HL-60/S4 (cell line): ENCODE results near the gene DCAF15.

ENCODE experiments used
- in situ Hi-C: fragments of 300-500 bp; cut with MboI; formaldehyde crosslinking; loops from 2 replicates; pipeline ENCODE4 v1.14.3; 2022; ENCODE audit warnings: low sequenced_read_pairs

The DCAF15 gene

DNA sequence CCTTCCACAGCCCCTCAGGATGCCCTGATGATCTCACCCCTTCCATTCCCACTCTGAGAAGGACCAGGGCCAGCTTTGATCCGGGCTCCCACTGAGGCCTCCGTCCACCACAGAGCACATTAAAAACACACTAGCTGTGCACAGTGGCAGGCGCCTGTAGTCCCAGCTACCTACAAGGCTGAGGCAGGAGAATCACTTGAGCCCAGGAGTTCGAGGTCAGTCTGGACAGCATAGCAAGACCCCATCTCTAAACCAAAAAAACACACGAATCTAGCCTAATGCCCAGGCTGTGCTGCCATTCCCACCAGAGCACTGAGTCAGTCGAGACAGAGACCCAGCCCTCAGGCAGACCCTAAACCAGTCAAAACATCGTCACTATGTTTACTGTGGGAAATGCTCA is 39.7 kb downstream of the DCAF15 start:
- in situ Hi-C loops = no loop called here

DNA sequence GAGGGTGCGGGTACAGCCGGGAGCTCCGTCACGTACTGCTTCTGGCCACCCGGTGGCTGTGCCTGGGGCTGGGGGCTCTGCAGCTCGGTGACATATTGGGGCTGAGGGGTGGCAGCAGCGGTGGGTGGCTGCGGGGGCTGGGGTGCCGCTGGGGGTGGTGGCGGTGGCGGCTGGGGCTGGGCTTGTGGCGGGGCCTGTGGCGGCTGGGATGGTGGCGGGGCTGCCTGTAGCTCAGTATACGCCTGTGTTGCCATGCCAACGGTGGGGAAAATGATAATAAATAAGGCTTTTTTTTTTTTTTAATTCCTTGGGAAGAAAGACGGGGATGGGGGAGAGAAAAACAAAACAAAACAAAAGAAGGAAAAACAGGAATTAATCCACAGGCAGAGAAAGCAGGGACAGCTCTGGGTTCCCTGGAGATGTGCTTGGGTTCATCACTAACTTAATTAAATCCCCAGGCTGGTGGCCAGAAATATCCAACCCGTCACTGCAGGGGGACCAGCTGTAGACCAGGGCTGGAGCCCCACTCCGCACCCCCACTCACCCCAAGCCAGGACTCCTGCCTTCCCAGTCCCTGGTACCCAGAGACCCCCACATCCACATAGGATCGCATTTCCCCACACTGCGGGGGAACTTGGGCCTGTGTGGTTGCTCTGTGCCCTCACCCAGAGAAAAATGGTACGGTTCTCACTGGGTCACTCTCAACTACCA is 41.4 kb downstream of the DCAF15 start:
- in situ Hi-C loops = no loop called here

DNA sequence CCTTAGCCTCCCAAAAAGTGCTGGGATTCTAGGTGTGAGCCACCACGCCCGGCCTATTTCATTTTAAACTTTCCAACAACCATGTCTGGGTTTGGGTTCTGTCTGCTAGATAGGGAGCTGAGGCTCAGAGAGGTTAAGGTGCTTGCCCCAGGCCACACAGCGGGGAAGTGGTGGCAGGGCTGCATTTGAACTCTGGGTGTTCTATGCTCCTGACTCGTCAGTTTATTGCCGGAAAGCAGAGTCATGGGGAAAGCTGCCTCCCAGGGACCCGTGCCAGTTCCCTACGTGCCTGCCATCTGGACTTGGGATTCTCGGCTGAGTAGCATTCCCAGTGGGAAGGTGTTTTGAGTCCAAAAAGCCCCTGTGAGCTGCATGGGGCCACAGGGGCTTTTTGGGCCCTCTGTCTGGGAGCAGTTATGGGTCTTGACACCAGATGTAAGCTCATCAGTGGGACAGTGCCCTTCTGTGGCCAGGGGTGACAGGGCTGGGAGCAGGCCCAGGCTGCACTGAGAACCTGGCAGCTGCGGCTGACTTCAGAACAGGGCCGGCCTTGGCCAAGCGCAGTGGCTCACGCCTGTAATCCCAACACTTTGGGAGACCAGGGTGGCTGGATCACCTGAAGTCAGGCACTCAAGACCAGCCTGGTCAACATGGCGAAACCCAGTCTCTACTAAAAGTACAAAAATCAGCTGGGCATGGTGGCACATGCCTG is 42.9 kb downstream of the DCAF15 start:
- in situ Hi-C loops = no loop called here

DNA sequence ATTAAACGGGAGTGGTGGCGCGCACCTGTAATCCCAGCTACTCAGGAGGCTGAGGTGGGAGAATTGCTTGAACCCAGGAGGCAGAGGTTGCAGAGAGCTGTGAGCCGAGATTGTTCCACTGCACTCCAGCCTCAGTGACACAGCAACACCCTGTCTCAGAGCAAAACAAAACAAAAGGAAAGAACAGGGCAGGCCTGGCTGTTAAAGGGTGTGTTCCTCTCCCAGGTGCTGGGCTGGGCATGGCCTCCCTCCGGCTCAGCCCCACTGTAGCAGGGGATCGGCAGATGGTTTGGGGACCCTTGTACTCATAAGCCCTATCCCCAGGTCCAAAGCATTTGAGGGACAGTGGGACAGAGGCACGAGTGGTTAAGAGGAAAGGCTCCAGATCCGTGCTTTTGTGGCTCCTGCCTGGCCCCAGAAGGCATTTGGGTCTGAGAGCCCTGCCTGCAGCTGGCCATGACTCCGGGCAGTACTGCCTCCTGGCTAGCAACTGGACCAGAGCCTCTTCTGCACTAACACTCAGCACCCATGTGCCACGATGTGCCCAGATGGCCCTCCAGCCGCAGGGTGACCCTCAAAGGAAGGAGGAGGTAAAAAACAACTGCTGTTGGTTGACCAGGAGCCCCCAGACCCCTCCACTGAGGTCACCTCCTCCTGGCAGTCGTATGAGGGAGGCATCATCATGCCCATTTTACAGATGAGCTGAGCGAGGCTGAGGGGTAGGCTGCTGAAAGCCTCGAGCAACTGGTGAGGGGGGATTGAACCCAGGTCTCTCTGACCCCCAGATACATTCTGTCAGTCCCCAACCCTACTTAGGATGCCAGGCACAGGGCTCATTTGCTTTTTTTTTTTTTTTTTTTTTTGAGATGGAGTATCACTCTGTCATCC is 43.8 kb downstream of the DCAF15 start:
- in situ Hi-C loops = no loop called here

DNA sequence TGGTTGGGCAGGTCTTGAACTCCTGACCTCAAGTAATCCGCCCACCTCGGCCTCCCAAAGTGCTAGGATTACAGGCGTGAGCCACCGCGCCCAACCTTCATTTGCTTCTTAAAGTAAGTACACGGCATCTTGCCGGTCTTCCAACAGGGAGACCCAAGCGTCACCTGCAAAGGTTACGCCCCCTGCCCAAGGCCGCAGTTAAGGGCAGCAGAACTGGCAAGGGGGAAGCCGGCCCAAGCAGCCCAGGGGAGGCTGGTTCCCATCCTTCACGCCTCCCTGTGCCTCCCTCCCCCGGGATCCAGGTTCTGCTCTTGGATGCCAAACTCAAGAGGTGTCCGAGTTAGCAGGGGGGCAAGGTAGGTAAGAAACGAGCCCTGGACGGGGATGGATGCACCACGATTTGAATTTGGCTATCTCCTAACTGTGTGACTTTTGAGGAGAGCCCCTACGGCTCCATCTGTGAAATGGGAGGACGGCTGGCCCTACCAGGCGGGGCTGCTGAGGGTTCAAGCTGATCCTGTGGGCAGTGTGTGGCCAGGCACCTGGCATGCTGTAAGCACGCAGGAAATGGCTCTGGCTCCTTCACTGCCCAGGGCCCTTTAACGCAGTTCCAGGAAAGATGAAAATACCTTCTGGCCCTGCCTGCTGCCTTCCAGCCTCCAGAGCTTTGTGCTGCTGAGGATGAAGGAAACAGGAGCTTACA is 44.8 kb downstream of the DCAF15 start:
- in situ Hi-C loops = no loop called here

DNA sequence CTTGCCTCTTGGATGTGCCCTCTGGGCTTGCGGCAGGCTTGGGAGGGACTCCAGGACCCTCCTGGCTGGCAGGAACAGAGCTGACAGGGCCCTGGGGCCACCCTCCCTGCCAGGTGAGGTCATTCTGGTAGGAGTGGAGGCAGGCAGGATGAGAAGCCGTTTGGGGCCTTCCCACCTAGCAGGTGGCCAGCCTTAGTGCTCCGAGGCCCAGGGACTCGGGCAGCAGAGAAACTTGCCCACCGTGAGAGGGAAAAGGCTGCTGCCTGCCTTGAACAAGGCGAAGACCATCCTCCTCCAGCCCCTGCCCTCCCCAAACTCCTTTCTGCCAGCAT is 45.3 kb downstream of the DCAF15 start:
- in situ Hi-C loops = no loop called here

DNA sequence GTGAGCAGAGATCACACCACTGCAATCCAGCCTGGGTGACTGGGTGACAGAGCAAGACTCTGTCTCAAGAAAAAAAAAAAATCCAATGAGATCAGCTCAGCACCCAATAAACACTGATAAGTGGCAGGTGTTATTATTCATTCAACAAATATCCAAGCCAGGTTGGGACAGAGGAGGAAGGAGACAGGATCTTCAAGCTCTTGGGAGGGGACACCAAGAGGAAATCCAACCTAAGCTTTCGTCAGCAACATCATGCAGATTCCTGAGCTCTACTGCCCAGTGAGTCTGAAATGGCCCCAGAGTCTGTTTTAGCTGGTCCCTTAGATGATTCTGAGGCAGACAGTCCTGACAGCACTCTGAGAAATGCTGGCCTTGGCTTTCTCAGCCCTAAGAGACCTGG is 46.1 kb downstream of the DCAF15 start:
- in situ Hi-C loops = no loop called here

DNA sequence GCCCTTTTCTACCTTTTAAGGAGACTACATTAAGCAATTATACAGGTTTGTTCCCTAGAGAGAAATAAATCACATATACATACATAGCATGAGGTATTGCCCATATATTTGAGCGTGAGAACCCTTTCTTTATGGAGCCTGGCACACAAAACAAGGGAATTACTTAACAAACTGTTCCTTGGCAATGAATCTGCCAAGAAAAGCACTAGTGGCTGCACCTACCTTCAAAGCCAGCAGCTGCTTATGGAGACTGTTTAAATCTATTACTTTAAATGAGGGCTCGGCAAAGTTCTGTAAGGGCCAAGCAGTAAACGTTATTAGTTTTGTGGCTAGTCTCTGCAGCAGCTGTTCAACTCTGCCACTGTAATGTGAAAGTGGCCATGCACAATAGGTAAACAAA is 46.8 kb downstream of the DCAF15 start:
- in situ Hi-C loops = no loop called here

DNA sequence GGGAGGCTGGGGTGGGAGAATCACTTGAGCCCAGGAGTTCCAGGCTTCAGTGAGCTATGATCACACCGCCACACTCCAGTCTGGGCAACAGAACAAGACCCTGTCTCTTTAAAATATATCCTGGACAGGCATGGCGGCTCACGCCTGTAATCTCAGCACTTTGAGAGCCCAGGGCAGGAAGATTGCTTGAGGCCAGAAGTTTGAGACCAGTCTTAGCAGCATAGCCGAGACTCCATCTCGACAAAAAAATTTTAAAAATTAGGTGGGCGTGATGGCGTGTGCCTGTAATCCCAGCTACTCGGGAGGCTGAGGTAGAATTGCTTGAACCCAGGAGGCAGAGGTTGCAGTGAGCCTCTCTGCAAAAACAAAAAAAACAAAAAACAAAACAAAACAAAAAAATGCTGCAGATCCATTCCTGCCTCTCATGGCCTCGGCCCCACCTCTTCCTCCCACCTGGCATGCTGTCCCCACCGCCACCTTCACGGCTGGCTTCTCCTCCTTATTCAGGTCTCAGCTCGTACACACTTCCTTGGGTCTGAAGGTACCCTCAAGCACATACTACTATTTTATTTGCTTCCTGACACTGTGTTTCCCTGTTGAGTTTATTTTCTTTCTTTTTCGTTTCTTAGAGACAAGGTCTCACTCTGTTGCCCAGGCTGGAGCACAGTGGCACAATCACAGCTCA is 48.5 kb downstream of the DCAF15 start:
- in situ Hi-C loops = no loop called here

DNA sequence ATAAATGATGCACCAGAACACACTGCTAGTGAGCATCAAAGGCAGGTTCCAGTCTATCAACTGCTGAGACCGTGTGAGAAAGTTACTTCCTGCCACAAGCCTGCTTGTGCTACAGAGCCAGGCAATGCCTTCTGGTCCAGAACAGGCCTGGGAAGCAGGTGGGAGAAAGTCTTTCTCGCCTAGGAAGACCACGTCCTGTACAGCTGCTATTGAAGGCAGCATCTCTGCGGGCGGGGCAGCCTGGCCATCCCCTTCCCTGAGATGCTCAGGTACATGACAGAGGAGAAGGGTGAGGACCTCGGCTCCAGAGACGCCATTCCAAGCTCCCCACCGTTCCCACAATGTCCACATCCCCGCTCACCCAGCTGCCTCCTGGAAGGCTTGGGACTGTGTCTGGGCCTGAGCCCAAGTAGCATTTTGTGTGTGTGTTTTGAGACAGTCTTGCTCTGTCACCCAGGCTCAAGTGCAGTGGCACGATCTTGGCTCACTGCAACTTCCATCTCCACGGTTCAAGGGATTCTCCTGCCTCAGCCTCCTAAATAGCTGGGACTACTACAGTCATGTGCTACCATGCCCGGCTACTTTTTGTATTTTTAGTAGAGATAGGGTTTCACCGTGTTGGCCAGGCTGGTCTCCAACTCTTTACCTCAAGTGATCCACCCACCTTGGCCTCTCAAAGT is 50.4 kb downstream of the DCAF15 start:
- in situ Hi-C loops = no loop called here

DNA sequence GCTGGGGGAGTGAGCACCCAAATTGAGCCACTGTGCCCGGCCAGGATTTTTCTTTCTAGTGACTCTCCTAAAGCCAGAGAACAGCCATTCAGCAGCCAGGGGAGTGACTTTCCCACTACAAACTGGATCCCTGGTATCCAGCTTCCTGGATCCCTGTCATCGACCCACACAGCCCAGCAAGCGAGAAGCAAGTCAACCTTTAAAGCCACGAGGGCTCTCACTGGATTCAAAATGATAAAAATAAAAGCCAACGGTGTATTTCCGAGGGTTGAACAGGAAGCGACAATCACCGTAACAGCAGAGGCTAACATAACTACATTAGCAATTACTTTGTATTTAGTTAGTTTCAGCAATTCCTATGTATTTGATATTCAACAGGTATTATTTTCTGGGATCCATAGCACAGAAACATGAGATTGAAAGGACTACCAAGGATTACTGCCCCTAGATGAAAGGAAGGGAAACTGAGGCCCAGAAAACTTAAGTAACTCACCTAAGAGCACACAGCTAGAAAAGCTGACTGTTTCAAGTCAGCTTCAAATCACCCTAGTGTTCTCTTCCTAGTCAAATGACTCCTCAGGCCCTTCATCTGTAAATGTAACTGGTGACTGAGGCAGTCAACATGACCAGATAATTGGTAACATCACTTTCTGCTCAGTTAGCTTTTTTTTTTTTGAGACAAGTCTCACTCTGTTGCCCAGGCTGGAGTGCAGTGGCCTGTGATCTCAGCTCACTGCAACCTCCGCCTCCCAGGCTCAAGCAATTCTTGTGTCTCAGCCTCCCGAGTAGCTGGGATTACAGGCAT is 51.1 kb downstream of the DCAF15 start:
- in situ Hi-C loops = no loop called here

DNA sequence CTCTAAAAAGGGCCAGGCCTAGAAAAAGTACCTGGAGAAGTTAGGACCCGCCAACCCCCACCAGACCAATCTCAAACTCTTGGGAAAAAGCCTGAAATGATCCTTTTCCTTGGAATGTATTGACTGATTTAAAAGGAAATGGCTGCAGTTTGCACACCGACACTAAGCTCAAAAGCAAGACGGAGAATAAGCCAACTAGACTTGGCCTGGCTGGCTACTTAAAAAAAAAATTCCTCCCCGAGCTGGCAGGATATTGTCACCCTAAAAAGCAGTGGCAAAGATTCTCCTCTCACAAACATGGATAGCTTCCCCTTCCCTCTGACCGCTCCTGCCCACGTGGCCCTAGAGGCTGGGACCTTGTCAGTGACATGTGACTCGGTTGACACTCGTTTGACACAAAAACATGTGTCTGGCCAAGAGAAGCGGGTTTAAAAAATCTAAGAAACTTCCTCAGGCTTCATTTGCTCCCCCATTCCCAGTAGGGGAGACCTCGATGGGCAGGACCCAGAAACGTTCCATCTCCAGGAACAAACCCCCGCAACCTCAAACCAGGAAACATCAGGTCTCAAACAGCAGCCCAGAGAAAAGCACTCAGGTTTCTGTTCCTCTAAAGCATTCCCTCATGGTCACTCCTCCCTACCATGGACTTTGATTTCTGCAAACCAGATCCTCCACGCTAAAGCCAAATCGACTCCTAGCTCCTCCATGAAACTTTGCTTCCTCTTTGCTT is 52.5 kb downstream of the DCAF15 start:
- in situ Hi-C loops = no loop called here

DNA sequence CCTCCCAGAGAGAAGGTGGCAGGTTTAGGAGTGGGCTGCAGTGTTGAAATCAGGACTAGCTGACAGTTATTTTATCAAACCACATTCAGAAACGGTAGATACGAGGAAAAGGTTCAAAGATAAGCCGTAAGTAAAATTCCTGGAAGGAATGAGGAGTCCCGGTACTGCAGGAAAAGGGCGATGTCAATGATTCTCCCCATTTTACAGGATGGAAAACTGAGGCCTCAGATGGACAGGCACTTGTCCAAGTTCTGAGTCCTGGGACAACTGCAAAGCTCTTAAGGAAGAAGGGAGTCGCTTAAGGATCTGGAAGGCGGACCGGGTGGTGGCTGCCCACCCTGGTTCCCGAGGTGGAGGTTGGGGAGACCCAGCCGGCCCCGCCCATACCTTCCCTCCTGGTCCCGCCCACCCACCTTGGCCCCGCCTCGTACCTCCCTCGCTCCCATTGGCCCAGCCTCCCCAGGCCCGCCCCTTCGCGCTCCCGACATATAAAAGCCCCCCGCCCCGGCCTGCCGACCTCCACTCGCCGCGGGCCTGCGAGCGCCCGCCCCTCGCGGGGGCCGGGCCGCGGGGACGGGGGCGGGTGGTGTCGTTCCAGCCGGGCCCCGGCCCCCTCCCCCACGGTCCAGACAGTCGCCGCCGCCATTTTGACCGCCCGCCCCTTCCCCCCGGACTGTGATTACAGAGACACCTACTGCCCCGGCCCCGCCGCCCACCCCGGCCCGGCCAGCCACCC is 53.2 kb downstream of the DCAF15 start:
- in situ Hi-C loops = no loop called here

DNA sequence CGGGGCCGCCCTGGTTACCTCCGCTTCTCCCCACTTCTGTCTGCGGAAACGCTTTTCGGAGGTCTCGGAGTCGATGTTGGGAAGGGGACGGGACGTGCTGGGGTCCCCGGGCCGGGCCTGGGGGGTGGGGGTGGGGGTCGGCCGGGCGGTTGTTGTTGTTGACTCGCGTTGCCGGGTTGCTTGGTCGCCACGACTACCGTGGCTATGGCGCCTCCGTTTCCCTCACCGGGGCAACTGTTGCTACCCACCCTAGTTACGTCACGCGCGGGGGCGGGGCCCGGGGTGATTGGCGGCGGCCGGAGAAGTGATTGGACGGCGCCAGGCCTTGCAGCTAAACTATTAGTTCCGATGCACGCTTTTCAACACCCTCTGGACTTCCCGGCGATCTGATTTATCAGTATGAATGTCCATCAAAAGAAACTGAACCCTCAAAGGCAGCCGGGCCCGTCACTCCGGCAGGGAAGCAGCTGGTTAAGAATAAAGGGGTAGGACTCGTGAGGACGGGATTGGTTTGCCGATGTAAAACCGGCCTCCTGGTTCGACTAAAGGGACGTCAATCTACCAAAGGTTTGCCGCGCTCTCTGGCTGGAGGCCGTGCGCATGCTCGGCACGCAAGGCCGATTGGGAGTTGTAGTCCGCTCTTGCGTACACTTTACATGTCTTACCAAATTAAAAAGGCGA is 53.9 kb downstream of the DCAF15 start, which contains the start of gene RFX1:
TSS of gene RFX1 (minus strand) at position 236 of the 681 bp plus-strand sequence. CDS start 12,477 bp downstream, outside the sequence.
- in situ Hi-C loops = no loop called here

DNA sequence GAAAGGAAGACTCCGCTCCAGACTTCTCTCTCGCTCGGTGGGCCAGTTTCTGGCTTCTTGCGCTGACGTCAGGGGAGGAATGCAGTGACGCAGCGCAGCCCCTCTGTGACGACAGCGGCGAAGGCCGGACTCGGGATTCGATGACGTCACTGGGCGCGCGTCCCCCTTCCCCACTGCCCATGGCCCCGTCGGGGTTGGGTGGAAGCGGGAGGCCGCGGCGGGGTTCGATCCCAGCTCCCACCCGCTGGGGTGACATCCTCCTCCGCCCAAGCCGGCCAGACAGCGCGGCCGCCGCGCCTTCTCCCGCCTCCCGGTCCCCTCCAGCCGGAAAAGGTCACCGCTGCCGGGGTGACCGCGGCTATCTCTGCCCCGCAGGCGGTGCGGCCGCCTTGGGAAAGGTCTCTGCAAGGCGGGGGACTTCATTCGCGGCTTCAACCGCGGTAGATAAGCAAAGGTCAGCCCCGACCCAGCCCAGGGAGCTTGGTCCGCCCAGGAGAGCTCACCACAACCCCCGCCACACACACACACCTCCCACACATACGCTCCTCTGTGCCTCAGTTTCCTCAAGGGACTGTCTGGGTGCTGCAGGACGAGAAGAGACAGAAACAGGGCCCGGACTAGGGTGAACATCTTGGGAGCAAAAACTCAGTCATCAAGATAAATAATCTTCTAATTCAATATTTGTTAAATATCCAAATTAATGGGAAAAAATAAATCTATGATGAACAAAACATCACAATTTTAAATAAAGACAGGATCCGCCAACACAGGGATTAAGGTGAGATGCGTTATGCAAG is 54.7 kb downstream of the DCAF15 start:
- in situ Hi-C loops = no loop called here
